ENCODE results near the gene MAPKAP1. TPM values are rescaled to one million over a fixed set of nuclear protein-coding genes. Genes with fewer than 3 reads are reported as not detected.

The MAPKAP1 gene
- total RNA-seq, 1 donor from 2014 or later = 62.9 TPM

- no peak overlapping the region for H3K4me3 Mint-ChIP-seq
- peaks cover 9% of the 10 kb centered on the region for H3K36me3 Mint-ChIP-seq
- no peak for DNase-seq (ENCODE audit: low spot score in 2 of 2, unreplicated experiment in 2 of 2)
- H3K4me1 Mint-ChIP-seq = peaks cover 71% of the 10 kb centered on the region
- TF ChIP-seq, protein P1, sequence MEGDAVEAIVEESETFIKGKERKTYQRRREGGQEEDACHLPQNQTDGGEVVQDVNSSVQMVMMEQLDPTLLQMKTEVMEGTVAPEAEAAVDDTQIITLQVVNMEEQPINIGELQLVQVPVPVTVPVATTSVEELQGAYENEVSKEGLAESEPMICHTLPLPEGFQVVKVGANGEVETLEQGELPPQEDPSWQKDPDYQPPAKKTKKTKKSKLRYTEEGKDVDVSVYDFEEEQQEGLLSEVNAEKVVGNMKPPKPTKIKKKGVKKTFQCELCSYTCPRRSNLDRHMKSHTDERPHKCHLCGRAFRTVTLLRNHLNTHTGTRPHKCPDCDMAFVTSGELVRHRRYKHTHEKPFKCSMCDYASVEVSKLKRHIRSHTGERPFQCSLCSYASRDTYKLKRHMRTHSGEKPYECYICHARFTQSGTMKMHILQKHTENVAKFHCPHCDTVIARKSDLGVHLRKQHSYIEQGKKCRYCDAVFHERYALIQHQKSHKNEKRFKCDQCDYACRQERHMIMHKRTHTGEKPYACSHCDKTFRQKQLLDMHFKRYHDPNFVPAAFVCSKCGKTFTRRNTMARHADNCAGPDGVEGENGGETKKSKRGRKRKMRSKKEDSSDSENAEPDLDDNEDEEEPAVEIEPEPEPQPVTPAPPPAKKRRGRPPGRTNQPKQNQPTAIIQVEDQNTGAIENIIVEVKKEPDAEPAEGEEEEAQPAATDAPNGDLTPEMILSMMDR (IDR thresholded peaks at IDR 0.05; ENCODE audit: unreplicated experiment) = no peak
- no peaks in the 10 kb centered on the region for H3K27me3 Mint-ChIP-seq (ENCODE audit: low read depth)
- no peaks in the 10 kb centered on the region for H3K9me3 Mint-ChIP-seq
- H3K27ac Mint-ChIP-seq = peak overlapping the region; percentile 83
Measured at GRCh38 chr9:125509476-125509875, 197.5 kb downstream of the MAPKAP1 start.

- H3K9me3 Mint-ChIP-seq = no peaks in the 10 kb centered on the region
- H3K36me3 Mint-ChIP-seq = peaks cover 10% of the 10 kb centered on the region
- no peak overlapping the region for H3K27ac Mint-ChIP-seq
- peaks cover 61% of the 10 kb centered on the region for H3K4me1 Mint-ChIP-seq
- TF ChIP-seq, protein P1 (IDR thresholded peaks at IDR 0.05; ENCODE audit: unreplicated experiment) = no peak
- H3K4me3 Mint-ChIP-seq = no peak overlapping the region
- no peaks in the 10 kb centered on the region for H3K27me3 Mint-ChIP-seq (ENCODE audit: low read depth)
- no peak for DNase-seq (ENCODE audit: low spot score in 2 of 2, unreplicated experiment in 2 of 2)
Measured at GRCh38 chr9:125508249-125508648, 198.8 kb downstream of the MAPKAP1 start.

- H3K4me3 Mint-ChIP-seq = no peak overlapping the region
- peak overlapping the region; percentile 3 for H3K27ac Mint-ChIP-seq
- TF ChIP-seq, protein P1 (IDR thresholded peaks at IDR 0.05; ENCODE audit: unreplicated experiment) = no peak
- H3K36me3 Mint-ChIP-seq = peaks cover 15% of the 10 kb centered on the region
- no peaks in the 10 kb centered on the region for H3K27me3 Mint-ChIP-seq (ENCODE audit: low read depth)
- peaks cover 57% of the 10 kb centered on the region for H3K4me1 Mint-ChIP-seq
- peaks cover 5% of the 10 kb centered on the region for H3K9me3 Mint-ChIP-seq
- DNase-seq (ENCODE audit: low spot score in 2 of 2, unreplicated experiment in 2 of 2) = no peak
Measured at GRCh38 chr9:125507226-125507625, 199.8 kb downstream of the MAPKAP1 start.

GRCh38 chr9:125505988-125506438, 201.0 kb downstream of the MAPKAP1 start:
- DNase-seq (ENCODE audit: low spot score in 2 of 2, unreplicated experiment in 2 of 2) = no peak
- H3K27ac Mint-ChIP-seq = peak overlapping the region; percentile 69

GRCh38 chr9:125504616-125505015, 202.4 kb downstream of the MAPKAP1 start:
- no peak overlapping the region for H3K4me3 Mint-ChIP-seq
- peaks cover 31% of the 10 kb centered on the region for H3K4me1 Mint-ChIP-seq
- H3K36me3 Mint-ChIP-seq = peaks cover 30% of the 10 kb centered on the region
- H3K9me3 Mint-ChIP-seq = peaks cover 16% of the 10 kb centered on the region
- TF ChIP-seq, protein P1 (IDR thresholded peaks at IDR 0.05; ENCODE audit: unreplicated experiment) = no peak
- no peak overlapping the region for H3K27ac Mint-ChIP-seq
- no peak for DNase-seq (ENCODE audit: low spot score in 2 of 2, unreplicated experiment in 2 of 2)
- H3K27me3 Mint-ChIP-seq (ENCODE audit: low read depth) = no peaks in the 10 kb centered on the region

More at GRCh38 chr9:125505988-125506438, 201.0 kb downstream of the MAPKAP1 start:
- TF ChIP-seq, protein P1 (IDR thresholded peaks at IDR 0.05; ENCODE audit: unreplicated experiment) = no peak
- peaks cover 9% of the 10 kb centered on the region for H3K9me3 Mint-ChIP-seq
- H3K36me3 Mint-ChIP-seq = peaks cover 23% of the 10 kb centered on the region
- peaks cover 45% of the 10 kb centered on the region for H3K4me1 Mint-ChIP-seq
- H3K27me3 Mint-ChIP-seq (ENCODE audit: low read depth) = no peaks in the 10 kb centered on the region
- no peak overlapping the region for H3K4me3 Mint-ChIP-seq

DNA sequence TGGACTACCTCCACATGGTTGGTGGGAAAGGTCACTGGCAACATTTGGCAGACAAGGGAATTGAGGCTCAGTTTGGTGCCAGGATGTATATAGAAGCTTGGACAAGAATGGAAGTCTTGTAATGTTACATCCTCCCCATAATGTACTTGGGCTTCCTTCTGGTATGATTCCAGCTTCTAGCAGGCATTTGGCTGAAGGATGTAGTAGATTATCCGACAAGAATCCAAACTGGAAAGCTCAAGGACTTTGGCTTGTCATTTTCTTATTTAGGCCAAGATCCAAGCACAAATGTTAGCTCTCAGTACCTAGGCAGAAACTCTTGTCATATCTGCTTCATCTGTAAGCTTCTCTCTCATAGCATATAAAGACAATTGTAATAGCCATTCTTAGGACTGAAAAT, 209.1 kb downstream of the MAPKAP1 start:
- TF ChIP-seq, protein P1 (IDR thresholded peaks at IDR 0.05; ENCODE audit: unreplicated experiment) = no peak
- peaks cover 32% of the 10 kb centered on the region for H3K4me1 Mint-ChIP-seq
- DNase-seq (ENCODE audit: low spot score in 2 of 2, unreplicated experiment in 2 of 2) = no peak
- H3K27ac Mint-ChIP-seq = no peak overlapping the region
- no peak overlapping the region for H3K4me3 Mint-ChIP-seq
- peaks cover 13% of the 10 kb centered on the region for H3K9me3 Mint-ChIP-seq
- H3K27me3 Mint-ChIP-seq (ENCODE audit: low read depth) = no peaks in the 10 kb centered on the region
- peaks cover 16% of the 10 kb centered on the region for H3K36me3 Mint-ChIP-seq
